ENCODE measurements around the gene SERINC3.
A peak's percentile ranks its signal among the peaks of the same experiment; 100 is the strongest.

SERINC3 gene

DNA sequence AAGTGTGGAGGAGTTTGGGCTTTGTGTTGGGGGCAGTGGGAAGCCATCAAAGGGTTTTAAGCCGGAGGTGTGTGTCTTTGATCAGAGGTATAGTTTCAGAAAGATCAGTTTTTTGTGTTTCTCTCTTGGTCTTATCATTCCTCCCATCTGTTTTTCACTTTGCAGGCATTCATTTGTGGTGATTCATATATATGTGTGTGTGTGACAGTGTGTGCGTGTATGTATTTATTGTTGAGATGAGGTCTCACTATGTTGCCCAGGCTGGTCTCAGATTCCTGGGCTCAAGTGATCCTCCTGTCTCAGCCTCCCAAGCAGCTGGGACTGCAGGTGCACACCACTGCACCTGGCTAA lies 11.1 kb upstream of the SERINC3 start:
- no peak for DNase-seq
- no peak for TF ChIP-seq CTCF (IDR thresholded peaks at IDR 0.05)
- H3K4me3 ChIP-seq, result peak overlapping the region; percentile 69
- H3K36me3 ChIP-seq, result no peaks in the 10 kb centered on the region
- H3K27me3 ChIP-seq, result no peaks in the 10 kb centered on the region
- no peaks in the 10 kb centered on the region for H3K9me3 ChIP-seq
- H3K4me1 ChIP-seq, result peaks cover 0 to 17% (median 9%) of the 10 kb centered on the region in 4 donors
- intact Hi-C loops (cut with DNase I; ENCODE audit: low total_unique reads), result loop anchor here (5.0 kb wide), 2 partner anchors 59 to 79 kb away; no protein-coding TSS in a partner anchor
- H3K27ac ChIP-seq, result peak overlapping the region; percentile 57 to 78

DNA sequence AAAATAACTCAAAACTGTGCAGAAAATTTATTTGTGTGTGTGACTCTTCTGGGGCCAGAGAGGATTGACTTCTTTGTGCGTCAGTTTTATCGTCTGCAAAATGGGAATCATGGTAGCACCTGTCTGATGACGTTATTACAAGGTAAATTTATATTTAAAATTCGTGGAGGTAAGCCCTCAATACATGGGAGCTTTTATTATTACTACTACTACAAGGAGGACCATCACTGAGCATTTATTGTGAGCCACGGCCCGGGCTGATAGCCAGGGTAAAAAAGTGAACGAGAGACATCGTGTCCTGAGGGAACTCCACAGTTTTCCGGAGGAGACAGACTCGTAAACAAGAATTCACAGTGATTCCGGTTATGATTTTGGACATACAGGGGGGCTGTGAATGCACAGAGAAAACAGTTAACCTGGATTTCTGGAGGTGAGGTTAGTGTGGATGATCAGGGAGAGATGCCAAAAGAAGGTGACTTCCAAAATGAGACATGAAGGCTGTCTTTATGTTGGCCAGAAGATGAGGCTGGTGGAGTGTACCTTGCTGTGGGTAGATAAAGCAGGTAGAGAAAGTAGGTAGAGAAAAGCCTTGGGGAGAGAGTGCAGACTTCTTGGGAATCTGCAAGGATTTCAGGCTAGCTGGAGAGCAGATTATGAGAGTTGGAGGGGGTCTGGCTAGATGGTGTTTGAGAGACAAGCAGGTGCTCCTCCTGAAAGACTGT lies 10.6 kb upstream of the SERINC3 start:
- Histone ChIP-seq H3K9me3 (no peaks in the 10 kb centered on the region), H3K27ac (peak overlapping the region; percentile 57 to 78), H3K27me3 (no peaks in the 10 kb centered on the region), H3K4me1 (peaks cover 0 to 17% (median 9%) of the 10 kb centered on the region in 4 donors), H3K36me3 (no peaks in the 10 kb centered on the region), H3K4me3 (peak overlapping the region; percentile 69)
- TF ChIP-seq CTCF (IDR thresholded peaks at IDR 0.05), result no peak
- peak in 1 of 2 donors; percentile 27 for DNase-seq
- intact Hi-C loops (cut with DNase I; ENCODE audit: low total_unique reads), result loop anchor here (5.0 kb wide), 2 partner anchors 60 to 80 kb away; no protein-coding TSS in a partner anchor

DNA sequence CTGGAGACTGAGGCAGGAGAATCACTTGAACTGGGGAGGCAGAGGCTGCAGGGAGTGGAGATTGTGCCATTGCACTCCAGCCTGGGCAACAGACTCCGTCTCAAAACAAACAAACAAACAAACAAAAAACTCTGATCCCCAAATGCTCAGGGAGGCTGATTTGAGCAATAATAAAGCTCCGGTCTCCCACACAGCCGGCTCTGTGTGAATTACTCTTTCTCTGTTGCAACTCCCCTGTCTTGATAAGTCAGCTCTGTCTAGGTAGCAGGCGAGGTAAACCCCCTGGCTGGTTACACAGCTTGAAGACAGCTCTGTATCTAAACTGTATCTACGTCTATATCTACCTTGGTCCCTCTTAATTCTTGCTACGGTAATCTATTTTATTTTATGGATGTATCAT lies 6.4 kb upstream of the SERINC3 start:
- intact Hi-C loops (cut with DNase I; ENCODE audit: low total_unique reads), result loop anchor here (10.0 kb wide), 1 partner anchor 314 kb away; the partner anchor contains the start of gene OSER1
- H3K27ac ChIP-seq, result no peak overlapping the region
- no peak for TF ChIP-seq CTCF (IDR thresholded peaks at IDR 0.05)
- H3K4me3 ChIP-seq, result no peak overlapping the region
- H3K36me3 ChIP-seq, result no peaks in the 10 kb centered on the region
- H3K9me3 ChIP-seq, result no peaks in the 10 kb centered on the region
- H3K4me1 ChIP-seq, result peaks cover 0 to 17% (median 9%) of the 10 kb centered on the region in 4 donors
- H3K27me3 ChIP-seq, result no peaks in the 10 kb centered on the region
- no peak for DNase-seq

DNA sequence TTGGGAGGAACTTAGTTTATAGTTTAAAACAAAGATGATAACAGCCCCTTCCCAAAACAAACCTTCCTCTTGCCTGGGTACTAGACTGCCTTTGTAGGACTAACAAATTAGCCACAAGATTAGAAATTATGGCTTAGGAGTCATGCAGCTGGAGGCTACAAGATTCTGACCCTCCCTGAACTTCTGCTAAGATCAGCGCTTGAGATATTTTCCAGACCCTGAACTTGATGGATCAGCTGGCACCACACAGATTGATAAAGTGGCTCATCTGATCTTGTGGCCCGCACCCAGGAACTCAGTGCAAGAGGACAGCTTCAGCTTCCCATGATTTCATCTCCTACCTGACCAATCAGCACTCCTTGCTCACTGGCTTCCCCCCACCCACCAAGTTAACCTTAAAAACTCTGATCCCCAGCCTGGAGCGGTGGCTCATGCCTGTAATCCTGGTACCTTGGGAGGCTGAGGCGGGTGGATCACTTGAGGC lies 5.9 kb upstream of the SERINC3 start:
- H3K4me3 ChIP-seq, result no peak overlapping the region
- no peak for DNase-seq
- H3K4me1 ChIP-seq, result peaks cover 0 to 13% (median 5%) of the 10 kb centered on the region in 4 donors
- no peak overlapping the region for H3K27ac ChIP-seq
- H3K9me3 ChIP-seq, result no peaks in the 10 kb centered on the region
- H3K36me3 ChIP-seq, result no peaks in the 10 kb centered on the region
- H3K27me3 ChIP-seq, result no peaks in the 10 kb centered on the region
- intact Hi-C loops (cut with DNase I; ENCODE audit: low total_unique reads), result loop anchor here (10.0 kb wide), 1 partner anchor 313 kb away; the partner anchor contains the start of gene OSER1
- TF ChIP-seq CTCF (IDR thresholded peaks at IDR 0.05), result no peak

DNA sequence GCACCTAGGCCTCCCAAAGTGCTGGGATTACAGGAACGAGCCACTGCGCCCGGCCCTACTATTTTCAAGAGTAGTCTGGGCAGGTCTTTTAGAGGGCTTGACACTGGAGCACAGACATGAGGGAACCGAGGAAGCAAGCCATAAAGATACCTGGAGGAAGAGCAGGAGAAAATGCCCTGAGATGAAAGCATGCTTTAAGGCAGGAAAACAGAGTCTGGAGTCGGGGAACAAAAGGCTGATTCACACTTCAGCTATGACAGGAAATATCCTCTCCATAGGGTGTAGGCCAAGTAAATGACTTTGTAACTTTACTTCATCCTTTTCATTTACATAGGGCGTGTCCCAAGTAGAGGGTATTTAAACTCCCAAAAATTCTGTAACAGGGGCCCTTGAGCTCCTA lies 4.3 kb upstream of the SERINC3 start:
- intact Hi-C loops (cut with DNase I; ENCODE audit: low total_unique reads), result loop anchor here (10.0 kb wide), 1 partner anchor 311 kb away; the partner anchor contains the start of gene OSER1

More for the DNA sequence above, 4.3 kb upstream of the SERINC3 start:
- no peak for TF ChIP-seq CTCF (IDR thresholded peaks at IDR 0.05)
- no peaks in the 10 kb centered on the region for H3K27me3 ChIP-seq
- H3K4me3 ChIP-seq, result no peak overlapping the region
- DNase-seq, result no peak
- H3K36me3 ChIP-seq, result no peaks in the 10 kb centered on the region
- peaks cover 0 to 8% (median under 1%) of the 10 kb centered on the region in 4 donors for H3K4me1 ChIP-seq
- H3K27ac ChIP-seq, result no peak overlapping the region
- no peaks in the 10 kb centered on the region for H3K9me3 ChIP-seq

Measured in tibial artery (tissue), 4 donors.